AML-193 (cell line): ENCODE data around the gene UBE2H.
"Not testable (repeated sequence)": the region's sequence is repeated elsewhere in the genome, so short reads cannot be mapped to it uniquely, and the experiment has no call there.

Source experiments
- DNase-seq, 2 experiments: peaks; one replicate each; lab custom pipeline; 2025; lab: John Stamatoyannopoulos, UW

Gene UBE2H

GRCh38 chr7:129908181-129908580, 44.6 kb downstream of the UBE2H start:
- DNase-seq, result no peak

- no peak for DNase-seq
These were observed 45.5 kb downstream of the UBE2H start for GRCh38 chr7:129907122-129907736.

GRCh38 chr7:129906700-129907099, 46.1 kb downstream of the UBE2H start:
- DNase-seq, result no peak

- no peak for DNase-seq
These were observed 48.8 kb downstream of the UBE2H start for GRCh38 chr7:129903935-129904334.

GRCh38 chr7:129902788-129903422, 49.9 kb downstream of the UBE2H start:
- no peak for DNase-seq

GRCh38 chr7:129898502-129899160, 54.1 kb downstream of the UBE2H start:
- DNase-seq, result no peak

- no peak for DNase-seq
These were observed 54.8 kb downstream of the UBE2H start for GRCh38 chr7:129898007-129898406.

- DNase-seq, result no peak
These were observed 56.0 kb downstream of the UBE2H start for GRCh38 chr7:129896568-129897382.

- not testable (repeated sequence) for DNase-seq
These were observed 58.6 kb downstream of the UBE2H start for GRCh38 chr7:129894184-129894583.

GRCh38 chr7:129890090-129890489, 62.7 kb downstream of the UBE2H start:
- no peak for DNase-seq

GRCh38 chr7:129889133-129889844, 63.5 kb downstream of the UBE2H start:
- no peak for DNase-seq

- DNase-seq, result no peak
These were observed 64.9 kb downstream of the UBE2H start for GRCh38 chr7:129887865-129888264.

GRCh38 chr7:129886818-129887186, 66.0 kb downstream of the UBE2H start:
- no peak for DNase-seq

- no peak for DNase-seq
These were observed 66.5 kb downstream of the UBE2H start for GRCh38 chr7:129886167-129886817.

- DNase-seq, result no peak
These were observed 68.3 kb downstream of the UBE2H start for GRCh38 chr7:129884495-129884894.

- DNase-seq, result no peak
These were observed 69.6 kb downstream of the UBE2H start for GRCh38 chr7:129883151-129883550.

- DNase-seq, result no peak
These were observed 70.2 kb downstream of the UBE2H start for GRCh38 chr7:129882531-129882930.

- peak; percentile 51 to 64 for DNase-seq
These were observed 75.5 kb downstream of the UBE2H start for GRCh38 chr7:129877146-129877792.

- DNase-seq, result no peak
These were observed 76.9 kb downstream of the UBE2H start for GRCh38 chr7:129875745-129876411.

GRCh38 chr7:129875160-129875559, 77.6 kb downstream of the UBE2H start:
- DNase-seq, result no peak
